SKM-1 treated with dmso at 0.1 percent for 144 hours (cell line): ENCODE data around the gene TROAP.
A peak's percentile ranks its signal among the peaks of the same experiment; 100 is the strongest.

Experiments used
- DNase-seq: peaks from one replicate; lab custom pipeline; 2025; ENCODE audit not compliant: unreplicated experiment; lab: John Stamatoyannopoulos, UW

Gene TROAP

DNA sequence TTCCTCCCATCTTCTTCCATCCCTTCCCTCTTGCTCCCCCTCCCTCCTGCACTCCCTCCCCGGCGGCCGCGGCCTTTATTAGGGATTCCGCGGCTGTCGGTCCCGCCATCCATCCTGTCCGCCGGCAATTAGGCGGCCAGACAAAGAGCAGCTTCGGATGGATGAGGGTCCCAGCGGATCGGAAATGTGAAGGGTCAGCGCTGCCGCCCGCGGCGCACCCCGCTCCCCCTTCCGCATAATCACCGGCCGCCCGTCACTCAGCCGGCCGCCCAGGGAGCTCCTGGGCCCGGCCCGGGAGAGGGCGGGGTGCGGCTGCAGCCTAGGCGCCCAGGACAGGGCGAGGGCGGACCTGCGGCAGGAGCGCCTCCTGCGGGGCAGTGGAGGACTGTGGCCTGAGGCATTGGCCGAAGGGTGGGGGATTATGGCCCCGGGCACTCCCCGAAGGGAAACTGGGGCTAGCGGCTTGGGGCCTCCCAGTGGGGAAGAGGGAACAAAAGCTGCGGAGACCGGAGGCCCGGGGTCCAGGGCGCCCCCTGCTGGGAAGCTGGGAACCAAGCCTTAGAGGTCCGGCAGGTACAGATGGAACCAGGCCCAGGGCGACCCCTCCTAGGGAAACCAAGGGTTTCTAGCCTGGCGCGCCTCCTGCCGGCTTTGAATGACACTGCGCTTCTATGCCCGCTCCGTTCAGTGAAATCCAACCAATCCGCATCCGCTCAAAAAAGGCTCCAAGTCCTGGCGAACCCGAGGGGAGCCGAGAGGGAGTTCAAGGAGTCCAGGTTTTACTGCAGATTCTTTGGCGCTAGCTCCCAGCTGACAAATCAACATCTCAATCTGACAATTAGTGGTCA, 19.2 kb downstream of the TROAP start:
- peak; percentile 87 for DNase-seq

GRCh38 chr12:49342914-49343731, 20.1 kb downstream of the TROAP start:
- no peak for DNase-seq

- no peak for DNase-seq
Measured at GRCh38 chr12:49344486-49345050, 21.5 kb downstream of the TROAP start.

DNA sequence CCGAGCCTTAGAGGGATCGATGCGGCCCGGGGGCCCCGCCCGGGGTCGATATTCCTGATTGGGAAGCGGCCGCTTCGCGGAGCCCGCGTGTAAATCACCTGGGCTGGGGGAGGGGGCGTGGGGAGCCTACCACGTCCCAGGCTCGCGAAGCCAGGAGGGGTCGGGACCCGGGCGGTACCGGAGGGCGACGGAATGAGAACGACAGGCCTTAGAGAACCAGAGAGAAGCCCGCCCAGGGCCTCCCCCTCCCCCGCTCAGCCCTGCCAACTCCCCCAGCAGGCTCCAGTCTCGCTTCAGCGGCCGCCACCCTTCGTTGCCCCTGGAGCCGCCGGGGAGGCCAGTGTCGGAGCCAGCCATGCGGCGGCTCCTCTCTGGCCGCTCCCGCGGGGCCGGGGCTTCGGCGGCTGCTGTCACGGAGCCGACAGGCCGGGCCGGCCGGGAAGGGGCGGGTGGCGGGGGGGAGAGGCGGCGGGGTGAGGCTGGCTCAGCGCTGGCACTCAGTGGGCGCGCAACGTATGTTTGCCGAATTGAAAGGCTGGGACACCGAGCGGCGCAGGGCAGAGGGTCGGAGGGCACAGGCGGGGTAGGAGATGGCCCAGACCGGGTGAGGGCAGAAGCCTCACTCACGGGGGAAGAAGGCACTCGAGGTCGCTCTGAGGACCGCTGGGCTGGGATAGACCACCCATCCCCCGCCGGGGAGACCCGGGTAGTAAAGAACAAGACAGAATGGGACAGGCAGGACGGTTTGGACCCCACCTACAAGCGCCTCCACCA, 22.2 kb downstream of the TROAP start:
- no peak for DNase-seq

DNA sequence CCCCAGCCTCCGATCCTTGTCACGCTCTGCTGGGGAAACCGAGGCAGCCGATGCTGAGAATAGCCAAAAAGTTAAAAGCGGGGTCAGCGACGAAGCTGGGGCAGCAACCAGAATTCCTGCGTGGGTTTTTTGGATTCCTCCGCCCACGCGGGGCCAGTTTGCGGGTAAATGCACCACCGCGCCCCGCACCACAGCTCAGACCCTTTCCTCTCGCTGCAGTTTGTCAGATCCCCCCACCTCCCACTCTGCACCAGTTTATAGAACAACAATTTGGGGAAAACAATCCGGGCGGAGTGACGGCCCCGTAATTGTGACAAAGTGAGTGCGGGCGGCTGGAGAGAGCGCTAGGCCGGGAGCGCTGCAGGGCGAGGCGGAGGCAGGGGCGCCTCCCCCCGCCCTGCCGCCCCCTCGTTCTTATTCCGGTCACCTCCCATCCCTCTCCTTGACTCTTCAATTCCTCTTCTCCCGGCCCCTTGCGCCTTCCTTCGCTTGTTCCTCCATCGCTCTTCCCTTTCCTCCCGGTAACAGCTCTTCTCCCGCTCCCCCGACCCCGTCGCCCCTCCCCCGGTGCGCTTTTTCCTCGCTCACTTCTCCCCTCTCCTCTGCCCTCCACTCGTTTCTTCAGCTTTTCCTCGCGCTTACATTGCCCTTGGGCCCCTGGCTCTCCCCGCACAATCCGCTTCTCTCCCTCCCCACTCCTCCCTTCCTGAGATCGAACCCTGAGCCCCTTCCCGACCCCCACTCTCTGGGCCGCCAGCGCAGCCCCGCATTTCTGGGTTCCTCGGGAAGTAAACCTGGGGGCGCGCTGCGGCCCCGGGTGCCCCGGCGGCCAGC, 23.0 kb downstream of the TROAP start:
- no peak for DNase-seq

DNA sequence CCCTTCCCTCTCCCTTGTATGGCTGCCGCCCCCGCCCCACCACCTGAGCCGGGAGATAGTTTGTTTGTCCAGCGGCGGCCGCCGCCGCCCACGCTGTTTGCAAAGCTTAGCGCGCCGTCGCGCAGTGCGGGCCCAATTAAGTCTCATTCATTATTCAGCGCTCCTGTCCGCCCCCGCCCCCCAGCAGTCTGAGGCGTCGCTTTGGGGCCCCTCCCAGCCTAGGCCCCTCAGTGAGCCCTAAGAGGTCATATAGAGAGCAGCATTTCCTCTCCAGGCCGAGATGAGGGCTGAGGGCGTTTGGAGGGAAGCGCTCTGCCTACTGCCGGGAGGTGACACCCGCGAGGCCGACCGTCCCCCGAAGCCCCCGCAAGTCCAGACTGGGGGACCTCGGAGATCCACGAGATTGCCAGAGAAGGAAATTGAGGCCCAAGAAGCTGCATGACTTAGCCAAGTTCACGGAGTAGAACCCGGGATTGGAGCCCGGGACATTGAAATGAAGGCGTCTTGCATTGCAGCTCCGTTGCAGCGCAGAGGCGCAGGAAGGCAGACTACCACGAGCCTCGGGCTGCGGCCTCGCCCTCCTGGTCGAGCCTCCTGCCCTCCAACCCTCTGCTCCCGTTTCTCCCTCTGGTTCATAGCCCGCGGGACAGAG, 23.7 kb downstream of the TROAP start, which contains the start of gene DNAJC22:
Gene DNAJC22, plus strand, starts transcription at position 230 of the 652 bp plus-strand sequence. CDS start 1,985 bp downstream, outside the sequence.
- DNase-seq = no peak

DNA sequence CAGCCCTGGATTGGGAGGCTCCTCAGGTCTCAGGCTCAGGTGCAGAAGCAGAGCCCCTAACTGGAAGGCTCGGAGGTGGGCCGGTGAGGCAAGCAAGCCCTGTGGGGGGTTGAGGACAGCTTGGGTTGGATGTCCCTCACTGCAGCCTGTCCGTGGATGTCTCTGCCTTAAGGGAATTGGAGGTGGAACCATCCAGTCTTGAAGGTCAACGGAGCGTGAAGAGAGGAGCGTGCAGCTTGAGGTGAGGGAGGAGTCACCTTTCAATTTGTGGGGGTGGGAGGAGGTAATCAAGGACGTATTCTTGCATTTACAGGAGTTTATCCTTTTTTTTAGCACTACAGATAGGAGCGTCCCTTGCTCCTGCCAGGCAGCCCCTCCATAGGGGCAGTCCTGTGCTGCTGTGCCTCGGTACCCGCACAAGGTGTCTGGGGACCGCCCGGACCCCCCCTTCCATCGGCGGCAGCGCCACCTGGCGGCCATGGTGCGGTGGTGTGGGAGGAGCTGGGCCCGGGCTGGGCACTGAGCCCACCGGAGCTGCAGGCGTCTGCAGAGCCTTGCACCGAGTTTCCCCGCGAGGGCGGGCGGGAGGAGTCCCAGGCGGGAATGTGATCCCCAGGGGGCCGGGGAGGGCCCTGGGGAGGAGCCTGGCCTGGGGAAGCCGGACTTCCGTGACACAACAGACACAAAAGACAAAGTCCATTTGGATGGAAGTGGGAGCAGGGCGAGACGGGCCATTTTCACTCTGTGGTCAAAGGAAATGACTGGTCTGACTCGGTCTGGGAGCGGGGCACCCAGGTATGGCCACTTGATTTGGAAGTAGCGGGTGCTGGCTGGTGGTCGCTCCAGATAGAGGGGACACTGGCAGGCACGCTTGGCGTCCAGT, 24.5 kb downstream of the TROAP start:
- DNase-seq = no peak

- DNase-seq = no peak
Measured at GRCh38 chr12:49348781-49349180, 25.7 kb downstream of the TROAP start.

- DNase-seq = no peak
Measured at GRCh38 chr12:49349266-49349665, 26.2 kb downstream of the TROAP start.

DNA sequence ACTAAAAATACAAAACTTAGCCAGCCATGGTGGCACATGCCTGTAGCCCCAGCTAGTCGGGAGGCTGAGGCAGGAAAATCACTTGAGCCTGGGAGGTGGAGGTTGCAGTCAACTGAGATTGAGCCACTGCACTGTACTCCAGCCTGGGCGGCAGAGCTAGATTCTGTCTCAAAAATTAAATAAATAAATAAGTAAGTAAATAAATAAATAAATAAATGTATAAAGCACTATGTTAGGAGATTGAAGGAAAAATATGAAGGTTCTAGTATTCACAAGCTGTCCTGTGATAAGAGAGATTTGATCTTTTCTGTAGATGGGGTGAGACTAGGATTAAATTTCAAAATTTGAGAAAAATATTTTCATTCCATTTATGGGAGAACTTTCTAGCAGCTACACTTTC, 29.3 kb downstream of the TROAP start:
- no peak for DNase-seq

DNA sequence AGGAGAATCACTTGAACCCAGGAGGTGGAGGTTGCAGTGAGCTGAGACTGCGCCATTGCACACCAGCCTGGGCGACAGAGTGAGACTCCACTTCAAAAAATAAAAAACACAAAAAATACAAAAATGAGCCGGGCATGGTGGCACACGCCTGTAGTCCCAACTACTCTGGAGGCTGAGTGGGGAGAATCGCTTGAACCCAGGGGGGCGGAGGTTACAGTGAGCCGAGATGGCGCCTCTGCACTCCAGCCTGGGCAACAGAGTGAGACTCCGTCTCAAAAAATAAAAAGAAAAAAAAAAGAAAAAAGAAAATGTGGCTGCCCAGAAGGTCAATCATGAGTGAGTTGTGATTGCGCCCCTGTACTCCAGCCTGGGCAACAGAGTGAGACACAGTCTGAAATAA, 32.9 kb downstream of the TROAP start:
- DNase-seq = no peak

- DNase-seq = no peak
Measured at GRCh38 chr12:49357103-49357678, 34.1 kb downstream of the TROAP start.

GRCh38 chr12:49358483-49359141, 35.6 kb downstream of the TROAP start:
- peak; percentile 57 for DNase-seq

DNA sequence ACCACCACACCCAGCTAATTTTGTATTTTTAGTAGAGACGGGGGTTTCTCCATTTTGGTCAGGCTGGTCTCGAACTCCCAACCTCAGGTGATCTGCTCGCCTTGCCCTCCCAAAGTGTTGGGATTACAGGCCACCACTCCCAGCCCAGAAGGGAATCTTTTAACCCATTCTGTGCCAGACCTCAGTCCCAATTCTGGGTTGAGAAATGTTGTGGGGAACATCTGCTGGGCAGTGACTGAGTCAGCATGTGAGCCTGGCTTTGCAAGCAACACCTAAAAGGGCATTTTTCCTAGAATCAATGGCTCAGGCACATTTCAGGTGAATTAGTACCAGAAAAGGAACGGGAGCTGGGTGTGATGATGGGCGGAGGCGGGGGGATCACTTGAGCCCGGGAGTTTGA, 36.6 kb downstream of the TROAP start:
- no peak for DNase-seq

- no peak for DNase-seq
Measured at GRCh38 chr12:49362077-49362476, 39.0 kb downstream of the TROAP start.

DNA sequence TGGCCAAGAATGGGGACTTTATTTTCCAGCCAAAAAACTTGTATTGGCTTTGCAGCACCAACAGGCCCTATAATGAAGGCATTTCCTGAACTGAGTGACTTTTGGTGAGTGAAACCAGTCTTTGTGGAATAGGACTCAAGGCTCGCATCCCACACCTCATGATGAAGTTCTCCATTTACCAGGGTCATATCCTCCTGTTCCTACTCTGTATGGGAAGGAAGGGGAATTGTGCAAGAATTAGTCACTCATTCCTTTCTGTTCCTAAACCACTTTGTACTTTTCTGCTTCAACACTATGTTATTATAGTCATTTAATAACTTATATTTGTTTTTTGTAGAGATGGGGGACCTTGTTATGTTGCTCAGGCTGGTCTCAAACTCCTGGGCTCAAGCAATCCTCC, 41.9 kb downstream of the TROAP start:
- no peak for DNase-seq

GRCh38 chr12:49365542-49365941, 42.5 kb downstream of the TROAP start:
- no peak for DNase-seq
